ENCODE data around the gene DTNB.

DNA sequence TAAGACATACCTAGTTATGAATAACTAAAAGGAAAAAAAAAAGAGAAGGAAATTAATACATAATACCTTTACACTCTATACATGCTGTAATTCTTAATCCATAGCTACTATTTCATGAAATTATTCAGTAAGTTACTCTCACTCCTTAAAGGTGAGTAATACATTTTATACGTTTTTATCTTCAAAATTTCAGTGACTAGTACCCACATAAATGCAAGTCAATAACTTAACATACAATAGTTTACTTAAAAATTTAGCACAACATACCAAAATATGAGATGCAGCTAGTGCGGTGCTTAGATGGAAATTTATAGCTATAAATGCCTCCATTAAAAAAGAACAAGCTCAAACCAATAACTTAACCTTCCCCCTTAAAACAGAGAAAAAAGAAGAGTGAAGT is 36.0 kb upstream of the DTNB start:
- no peak for TF ChIP-seq EZH2 (IDR thresholded peaks at IDR 0.05; ENCODE audit: borderline replicate concordance)
- TF ChIP-seq EZH2phosphoT487 (IDR thresholded peaks at IDR 0.05; ENCODE audit: low read depth, severe bottlenecking, unreplicated experiment), result no peak
- TF ChIP-seq, protein P1, sequence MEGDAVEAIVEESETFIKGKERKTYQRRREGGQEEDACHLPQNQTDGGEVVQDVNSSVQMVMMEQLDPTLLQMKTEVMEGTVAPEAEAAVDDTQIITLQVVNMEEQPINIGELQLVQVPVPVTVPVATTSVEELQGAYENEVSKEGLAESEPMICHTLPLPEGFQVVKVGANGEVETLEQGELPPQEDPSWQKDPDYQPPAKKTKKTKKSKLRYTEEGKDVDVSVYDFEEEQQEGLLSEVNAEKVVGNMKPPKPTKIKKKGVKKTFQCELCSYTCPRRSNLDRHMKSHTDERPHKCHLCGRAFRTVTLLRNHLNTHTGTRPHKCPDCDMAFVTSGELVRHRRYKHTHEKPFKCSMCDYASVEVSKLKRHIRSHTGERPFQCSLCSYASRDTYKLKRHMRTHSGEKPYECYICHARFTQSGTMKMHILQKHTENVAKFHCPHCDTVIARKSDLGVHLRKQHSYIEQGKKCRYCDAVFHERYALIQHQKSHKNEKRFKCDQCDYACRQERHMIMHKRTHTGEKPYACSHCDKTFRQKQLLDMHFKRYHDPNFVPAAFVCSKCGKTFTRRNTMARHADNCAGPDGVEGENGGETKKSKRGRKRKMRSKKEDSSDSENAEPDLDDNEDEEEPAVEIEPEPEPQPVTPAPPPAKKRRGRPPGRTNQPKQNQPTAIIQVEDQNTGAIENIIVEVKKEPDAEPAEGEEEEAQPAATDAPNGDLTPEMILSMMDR (IDR thresholded peaks at IDR 0.05; ENCODE audit: poor library complexity), result no peak
